GM21529 (cell line): ENCODE measurements around the gene CHD5.

Experiments used
- ATAC-seq: cut with Tn5 transposase; IDR thresholded peaks from one replicate; pipeline ENCODE4 v1.9.1; 2021; ENCODE audit not compliant: unreplicated experiment

CHD5 gene

DNA sequence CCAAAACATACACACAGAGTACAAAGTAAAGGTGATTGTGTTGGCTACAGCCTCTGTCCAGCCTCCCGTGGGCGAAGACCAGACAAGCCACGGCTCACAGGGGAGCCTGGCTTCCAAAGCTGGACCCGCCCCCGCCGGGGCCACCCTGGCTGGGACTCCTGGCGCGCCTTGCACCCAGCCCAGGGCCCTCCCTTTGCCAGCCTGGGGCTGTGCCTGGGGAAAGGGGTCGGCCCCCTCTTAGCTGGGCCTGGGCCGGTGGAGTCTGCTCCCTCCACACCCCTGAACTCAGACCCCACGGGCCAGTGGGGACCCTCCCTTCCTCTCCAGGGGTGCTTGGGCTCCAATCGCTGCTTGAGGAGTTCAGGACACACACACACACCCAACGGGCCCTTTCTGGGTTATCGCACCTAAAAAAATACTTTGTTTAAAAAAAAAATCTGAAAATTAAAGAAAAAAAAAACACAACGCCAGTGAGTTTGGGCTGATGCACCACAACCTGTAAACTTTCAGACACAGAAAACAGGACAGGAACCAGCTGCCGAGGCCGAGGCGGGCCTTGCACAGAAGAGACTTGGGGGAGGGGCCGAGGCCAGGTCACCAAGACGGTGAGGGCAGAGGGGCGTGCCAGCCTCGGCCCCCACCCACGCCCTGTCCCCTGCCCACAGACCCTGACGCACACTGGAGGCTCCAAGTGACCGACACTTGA lies 78.1 kb downstream of the CHD5 start:
- no peak for ATAC-seq

DNA sequence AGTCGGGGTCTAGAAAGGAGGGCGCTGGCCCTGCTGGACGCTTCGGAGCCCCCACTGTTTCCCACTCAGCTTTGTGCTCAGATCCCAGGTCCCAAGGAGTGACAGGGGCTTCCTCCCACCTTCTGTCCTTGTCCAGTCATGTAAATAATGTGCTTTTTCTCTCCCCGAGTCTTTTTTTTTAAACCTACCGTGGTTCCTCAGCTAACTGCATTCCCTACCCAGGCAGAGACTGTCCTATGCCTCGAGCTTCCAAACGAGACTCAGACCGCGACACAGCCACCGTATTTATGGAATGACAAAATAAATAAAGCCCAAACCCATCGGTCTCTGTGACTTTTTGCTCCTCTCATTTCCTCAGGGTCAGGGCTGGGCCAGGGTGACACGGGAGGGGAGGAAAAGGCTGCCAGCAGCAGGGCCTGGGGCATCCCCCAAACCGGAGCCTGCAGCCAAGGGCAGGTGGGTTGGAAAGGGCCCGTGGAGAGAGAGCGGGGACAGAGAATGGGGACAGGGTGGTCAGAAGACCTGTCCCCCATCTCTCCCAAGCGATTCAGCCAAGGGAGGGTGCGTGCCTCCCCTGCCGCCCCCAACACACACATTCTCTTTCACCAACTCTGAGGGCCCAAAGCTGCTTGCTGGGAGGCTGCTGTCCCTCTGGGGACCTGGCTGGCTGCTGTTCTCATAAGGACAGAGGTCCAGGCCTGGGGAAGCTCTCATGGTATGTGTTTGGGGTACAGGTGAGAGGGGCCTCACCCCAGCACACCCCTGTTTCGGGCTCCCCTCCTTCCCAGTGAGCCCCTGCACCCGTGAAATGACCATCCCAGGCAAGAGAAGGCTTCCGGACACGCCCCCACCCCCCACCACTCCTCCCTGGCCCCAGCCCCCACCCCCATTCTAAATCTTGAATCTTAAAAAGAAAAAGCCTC lies 79.0 kb downstream of the CHD5 start:
- no peak for ATAC-seq

- ATAC-seq: no peak
Measured at GRCh38 chr1:6099787-6100765, 80.0 kb downstream of the CHD5 start.

DNA sequence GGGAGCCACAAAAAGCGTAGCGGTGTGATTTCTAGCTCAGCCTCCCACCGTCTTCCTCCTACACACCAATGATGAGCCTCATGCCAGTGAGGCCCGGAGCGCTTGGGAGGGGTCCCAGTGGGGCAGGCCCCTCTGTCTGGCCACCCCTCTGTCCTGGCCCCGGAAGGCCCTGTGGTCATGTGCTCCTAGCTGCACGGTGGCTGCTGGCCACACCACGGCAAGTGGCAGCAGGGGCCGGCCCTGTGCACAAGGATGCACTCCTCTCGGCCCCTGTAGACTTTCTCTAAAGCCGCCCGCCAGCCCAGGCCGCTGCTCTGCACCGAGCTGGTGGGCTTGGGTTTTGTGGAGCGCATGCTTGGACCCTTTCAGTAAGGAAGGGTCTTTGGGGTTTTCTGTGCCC lies 80.8 kb downstream of the CHD5 start:
- ATAC-seq: no peak

GRCh38 chr1:6098303-6099215 lies 81.6 kb downstream of the CHD5 start:
- ATAC-seq: no peak

DNA sequence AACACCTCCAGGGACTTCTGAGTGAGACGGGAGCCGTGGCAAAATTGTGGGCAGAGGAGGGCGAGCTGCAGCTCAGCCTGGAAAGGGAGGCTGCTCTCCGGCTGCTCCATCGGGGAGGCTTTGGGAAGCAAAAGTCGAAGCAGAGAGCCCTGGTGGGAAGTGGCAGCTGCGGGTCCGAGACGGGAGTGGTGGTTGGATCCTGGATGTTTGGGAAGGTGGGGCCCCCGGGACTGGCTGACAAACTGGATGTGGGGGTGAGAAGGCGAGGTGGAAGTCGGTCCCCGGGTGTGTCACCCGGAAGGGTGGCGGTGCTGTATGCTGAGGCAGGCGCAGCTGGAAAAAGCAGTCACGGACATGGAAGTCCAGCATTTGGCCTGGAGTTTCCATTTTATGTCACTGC lies 82.3 kb downstream of the CHD5 start:
- no peak for ATAC-seq

DNA sequence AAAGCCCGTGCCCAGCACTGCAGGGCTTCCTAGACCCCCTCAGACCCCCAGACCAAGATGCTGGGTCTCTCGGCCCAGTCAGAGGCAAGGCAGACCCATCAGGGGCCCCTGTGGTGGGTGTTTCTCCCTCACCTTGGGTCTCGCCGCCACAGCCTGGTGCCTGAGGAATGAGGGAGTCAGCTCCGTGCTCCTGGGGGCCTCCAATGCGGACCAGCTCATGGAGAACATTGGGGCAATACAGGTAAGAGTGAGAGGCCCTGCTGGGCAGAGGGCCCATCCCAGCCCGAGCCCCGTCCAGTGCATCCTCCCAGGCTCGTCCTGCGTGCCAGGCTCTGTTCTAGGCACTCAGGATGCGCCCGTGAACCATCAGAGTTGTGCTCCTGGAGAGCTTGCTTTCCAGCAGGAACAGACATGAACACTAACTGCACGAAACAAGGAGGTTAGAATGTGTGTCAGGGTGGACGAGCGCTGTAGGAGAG lies 83.0 kb downstream of the CHD5 start:
- no peak for ATAC-seq

GRCh38 chr1:6096243-6097116 lies 83.6 kb downstream of the CHD5 start:
- ATAC-seq: no peak

DNA sequence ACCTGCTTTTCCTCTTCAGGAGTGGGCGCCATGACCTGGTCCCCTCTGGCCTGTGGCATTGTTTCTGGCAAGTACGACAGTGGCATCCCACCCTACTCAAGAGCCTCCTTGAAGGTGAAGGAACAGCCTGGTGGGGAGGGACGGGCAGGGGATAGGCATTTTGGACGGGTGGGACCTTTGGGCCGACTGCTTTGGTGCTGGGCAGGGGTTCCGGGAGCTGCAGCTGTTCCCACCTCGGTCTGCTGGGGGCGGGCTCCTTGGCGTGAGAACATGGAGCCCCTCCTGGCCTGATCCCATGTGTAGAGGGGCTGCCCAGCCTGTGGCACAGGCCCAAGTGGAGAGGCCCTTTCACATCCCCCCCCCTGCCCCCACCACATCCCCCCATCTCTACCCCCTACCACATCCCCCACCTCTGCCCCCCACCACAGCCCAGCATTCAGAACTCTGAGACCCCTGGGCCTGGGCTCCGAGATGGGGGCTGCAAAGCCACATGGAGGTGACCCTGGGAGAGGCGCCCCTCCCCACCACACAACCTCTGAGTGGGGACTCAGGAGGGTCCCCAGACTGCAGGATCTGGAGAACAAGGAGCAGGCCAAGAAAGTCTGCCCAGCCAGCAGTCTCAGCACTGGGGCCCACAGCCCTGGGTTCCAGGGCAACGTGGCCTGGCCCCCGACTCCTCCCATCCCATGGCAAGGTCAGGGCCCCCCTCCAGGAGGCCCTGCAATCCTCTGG lies 84.4 kb downstream of the CHD5 start:
- no peak for ATAC-seq

GRCh38 chr1:6094801-6095505 lies 85.2 kb downstream of the CHD5 start:
- no peak for ATAC-seq

DNA sequence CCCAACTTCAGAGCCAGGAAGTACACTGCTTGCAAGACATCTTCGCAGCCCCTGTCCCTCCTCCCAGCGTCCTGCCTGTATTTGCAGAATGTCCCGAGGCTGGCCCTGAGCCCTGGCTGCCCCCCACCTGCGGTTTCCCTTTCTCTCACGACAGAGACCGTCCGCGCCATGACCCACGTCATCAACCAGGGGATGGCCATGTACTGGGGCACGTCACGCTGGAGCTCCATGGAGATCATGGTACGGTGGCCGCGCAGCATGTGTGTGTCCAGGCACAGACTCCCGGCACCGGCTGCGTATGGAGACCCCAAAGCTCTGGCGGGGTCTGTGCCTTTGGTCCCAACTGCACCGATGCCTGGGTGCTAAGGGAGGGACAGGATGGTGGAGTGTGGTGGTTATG lies 85.9 kb downstream of the CHD5 start:
- no peak for ATAC-seq

GRCh38 chr1:6093611-6094010 lies 86.5 kb downstream of the CHD5 start:
- no peak for ATAC-seq

DNA sequence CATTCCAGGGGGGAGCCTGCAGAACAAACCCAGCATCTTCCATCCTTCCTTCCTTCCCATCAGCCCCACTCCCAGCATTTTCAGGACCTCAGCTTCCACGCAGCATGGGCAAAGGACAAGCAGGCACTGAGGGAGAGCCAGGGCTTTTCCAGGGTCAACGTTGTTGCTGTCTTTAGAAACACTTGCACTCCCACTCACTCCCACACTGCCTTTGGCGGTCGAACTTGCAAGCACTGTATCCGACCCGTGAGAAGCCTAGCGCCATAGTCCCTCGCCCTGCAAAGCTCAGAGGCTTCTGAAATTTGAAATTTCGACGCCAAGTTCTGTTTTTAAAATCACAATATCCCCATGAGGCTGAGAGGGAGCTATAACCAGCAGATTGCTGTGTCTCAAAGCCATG lies 87.0 kb downstream of the CHD5 start:
- ATAC-seq: no peak

DNA sequence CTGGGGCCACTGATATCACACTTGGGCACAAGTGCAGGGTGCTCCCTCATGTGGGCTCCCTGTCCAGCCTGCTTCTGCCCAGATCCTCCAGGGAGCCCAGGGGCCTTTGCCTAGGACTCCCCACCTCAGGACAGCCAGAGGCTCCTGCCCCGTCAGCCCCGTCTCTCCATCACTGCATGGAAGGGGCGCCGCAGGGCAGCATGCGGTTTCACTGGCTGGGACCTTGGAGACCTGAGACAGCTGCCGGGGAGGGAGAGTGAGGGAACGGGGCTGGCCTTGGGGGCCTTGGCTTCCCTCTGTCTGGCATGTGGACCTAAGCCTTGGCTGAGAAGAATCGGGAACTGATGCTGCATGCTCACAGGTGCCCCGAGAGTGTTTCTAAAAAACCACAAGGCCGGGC lies 87.9 kb downstream of the CHD5 start:
- ATAC-seq: no peak

GRCh38 chr1:6091823-6092109 lies 88.4 kb downstream of the CHD5 start:
- ATAC-seq: no peak

DNA sequence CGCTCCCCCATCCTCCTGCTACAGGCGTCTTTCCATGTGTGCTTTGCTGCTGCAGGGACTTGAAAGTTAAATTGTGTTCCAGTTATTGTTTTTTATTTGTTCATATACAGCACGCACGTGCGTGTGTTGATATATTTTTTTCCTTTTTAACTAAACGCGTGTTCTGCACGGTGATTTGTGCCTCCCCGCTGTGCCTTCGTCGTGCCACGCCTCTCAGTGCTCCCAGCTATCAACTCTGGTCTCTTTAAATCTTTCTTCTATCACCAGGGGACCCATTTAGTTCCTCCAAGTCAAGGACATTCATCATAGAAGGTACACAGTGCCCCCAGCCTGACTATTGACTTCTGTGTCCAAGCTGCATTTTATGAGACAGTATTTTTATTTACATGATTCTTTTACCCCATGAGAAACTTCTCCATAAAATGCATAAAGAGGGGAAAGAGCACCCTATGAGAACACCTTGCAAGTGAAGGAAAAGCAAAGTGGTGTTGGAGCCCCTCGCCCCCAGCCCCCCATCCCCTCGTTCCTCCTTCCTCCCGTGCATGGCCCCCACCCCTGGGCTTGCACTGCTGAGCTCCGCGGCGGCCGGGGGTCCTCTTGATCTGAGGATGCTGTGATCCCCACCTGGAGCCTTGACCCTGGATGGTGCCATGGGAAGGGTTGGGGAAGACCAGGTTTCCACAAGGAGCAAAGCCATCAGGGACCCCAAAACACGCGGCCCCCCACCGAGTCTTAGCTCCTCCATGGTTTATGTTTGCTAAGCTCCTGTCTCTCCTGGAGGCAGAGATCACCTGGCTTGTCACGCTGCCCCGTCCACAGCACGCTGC lies 88.9 kb downstream of the CHD5 start:
- no peak for ATAC-seq

DNA sequence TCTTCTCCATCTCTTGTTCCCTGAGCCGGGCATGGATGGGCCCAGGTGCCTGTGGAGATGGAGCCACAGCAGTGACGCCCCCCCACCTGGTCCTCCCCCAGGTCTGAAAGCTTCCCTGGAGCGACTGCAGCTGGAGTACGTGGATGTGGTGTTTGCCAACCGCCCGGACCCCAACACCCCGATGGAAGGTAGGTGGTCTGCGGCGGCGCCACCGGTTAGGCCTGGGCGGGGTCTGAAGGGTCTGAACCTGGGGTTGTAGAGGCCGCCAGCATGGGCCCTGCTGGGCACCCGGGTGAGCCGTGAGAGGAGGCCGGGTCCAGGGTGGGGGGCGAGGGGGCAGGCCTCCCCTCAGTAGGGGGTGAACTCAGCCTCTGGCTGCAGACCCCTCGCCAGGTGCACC lies 89.8 kb downstream of the CHD5 start:
- no peak for ATAC-seq
